HFFc6 (cell line): ENCODE results near the gene COL4A6. TPM values are rescaled to one million over a fixed set of nuclear protein-coding genes. Genes with fewer than 3 reads are reported as not detected.

ENCODE experiments used
- DNase-seq: peaks from one replicate; pipeline ENCODE4 v3.0.0-alpha.2; 2018
- H3K27ac Mint-ChIP-seq: 2 replicates; pipeline ENCODE4 v1.8.0; 2020; ENCODE audit warnings: mild to moderate bottlenecking, mixed read lengths
- H3K27me3 Mint-ChIP-seq: 2 replicates; pipeline ENCODE4 v1.8.0; 2021; ENCODE audit warnings: mild to moderate bottlenecking, moderate library complexity, mixed read lengths; ENCODE audit not compliant: insufficient read depth
- H3K36me3 Mint-ChIP-seq: 2 replicates; pipeline ENCODE4 v1.8.0; 2021; ENCODE audit warnings: low read depth, mixed read lengths
- H3K4me1 Mint-ChIP-seq: 2 replicates; pipeline ENCODE4 v1.8.0; 2020; ENCODE audit warnings: low read depth, mixed read lengths
- H3K4me3 Mint-ChIP-seq: 2 replicates; pipeline ENCODE4 v1.8.0; 2020; ENCODE audit warnings: mild to moderate bottlenecking, moderate library complexity, mixed read lengths
- H3K9me3 Mint-ChIP-seq: 2 replicates; pipeline ENCODE4 v1.8.0; 2020; ENCODE audit warnings: mild to moderate bottlenecking, mixed read lengths
- total RNA-seq, 6 experiments: library from RNA; stranded (reverse); fragmentation: NEBNext Ultra II Directional; extraction: Animal tissue kit (Norgen Biotek cat#: 25700); gene quantifications; 2 replicates in 1 of 6; 3 replicates in 5 of 6; pipeline ENCODE4 v1.2.3, GENCODE V29; 2021
- TF ChIP-seq, protein P1 (sequence below): fragments of 200-600 bp; sonication (generic); IDR thresholded peaks from 2 replicates; pipeline ENCODE4 v1.5.0; 2021; ENCODE audit warnings: antibody characterized with exemption, mild to moderate bottlenecking

Gene COL4A6
- total RNA-seq, 6 experiments from 2014 or later: 0.03 to 0.16 (median 0.11) TPM

DNA sequence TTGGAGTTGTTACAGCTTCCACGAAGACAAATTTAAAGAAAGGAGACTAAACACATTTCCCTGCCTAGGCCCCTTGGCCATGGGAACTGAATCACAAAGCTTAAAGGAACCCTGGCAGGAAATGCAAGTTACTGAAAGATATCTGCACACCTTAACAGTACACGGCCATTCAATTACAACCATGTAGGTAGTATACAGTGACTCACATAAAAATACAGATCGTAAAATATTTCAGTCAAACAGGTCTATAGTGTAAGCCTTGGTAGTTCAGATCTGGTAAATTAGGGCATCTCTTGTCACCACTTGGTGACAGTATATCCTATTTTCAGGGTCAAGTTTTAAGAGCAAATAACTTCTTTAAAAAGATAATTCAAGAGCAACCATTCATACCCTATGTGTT lies 234.7 kb downstream of the COL4A6 start:
- TF ChIP-seq, protein P1, sequence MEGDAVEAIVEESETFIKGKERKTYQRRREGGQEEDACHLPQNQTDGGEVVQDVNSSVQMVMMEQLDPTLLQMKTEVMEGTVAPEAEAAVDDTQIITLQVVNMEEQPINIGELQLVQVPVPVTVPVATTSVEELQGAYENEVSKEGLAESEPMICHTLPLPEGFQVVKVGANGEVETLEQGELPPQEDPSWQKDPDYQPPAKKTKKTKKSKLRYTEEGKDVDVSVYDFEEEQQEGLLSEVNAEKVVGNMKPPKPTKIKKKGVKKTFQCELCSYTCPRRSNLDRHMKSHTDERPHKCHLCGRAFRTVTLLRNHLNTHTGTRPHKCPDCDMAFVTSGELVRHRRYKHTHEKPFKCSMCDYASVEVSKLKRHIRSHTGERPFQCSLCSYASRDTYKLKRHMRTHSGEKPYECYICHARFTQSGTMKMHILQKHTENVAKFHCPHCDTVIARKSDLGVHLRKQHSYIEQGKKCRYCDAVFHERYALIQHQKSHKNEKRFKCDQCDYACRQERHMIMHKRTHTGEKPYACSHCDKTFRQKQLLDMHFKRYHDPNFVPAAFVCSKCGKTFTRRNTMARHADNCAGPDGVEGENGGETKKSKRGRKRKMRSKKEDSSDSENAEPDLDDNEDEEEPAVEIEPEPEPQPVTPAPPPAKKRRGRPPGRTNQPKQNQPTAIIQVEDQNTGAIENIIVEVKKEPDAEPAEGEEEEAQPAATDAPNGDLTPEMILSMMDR: no peak
- Mint-ChIP-seq H3K4me3 (no peak overlapping the region), H3K4me1 (no peaks in the 10 kb centered on the region), H3K9me3 (no peaks in the 10 kb centered on the region), H3K36me3 (no peaks in the 10 kb centered on the region), H3K27me3 (peaks cover 10% of the 10 kb centered on the region), H3K27ac (no peak overlapping the region)
- no peak for DNase-seq

GRCh38 chrX:108199691-108200090 lies 238.5 kb downstream of the COL4A6 start:
- Mint-ChIP-seq H3K4me1 (no peaks in the 10 kb centered on the region), H3K9me3 (no peaks in the 10 kb centered on the region), H3K36me3 (no peaks in the 10 kb centered on the region), H3K27ac (no peak overlapping the region), H3K27me3 (peaks cover 7% of the 10 kb centered on the region), H3K4me3 (no peak overlapping the region)
- TF ChIP-seq, protein P1: peak; percentile 77
- DNase-seq: peak; percentile 1

- Mint-ChIP-seq H3K36me3 (no peaks in the 10 kb centered on the region), H3K27me3 (peaks cover 7% of the 10 kb centered on the region), H3K4me1 (no peaks in the 10 kb centered on the region), H3K9me3 (no peaks in the 10 kb centered on the region), H3K4me3 (no peak overlapping the region), H3K27ac (no peak overlapping the region)
- TF ChIP-seq, protein P1: no peak
- DNase-seq: no peak
These were observed 239.2 kb downstream of the COL4A6 start for GRCh38 chrX:108199041-108199440.

- no peak overlapping the region for H3K27ac Mint-ChIP-seq
- no peaks in the 10 kb centered on the region for H3K9me3 Mint-ChIP-seq
- H3K4me3 Mint-ChIP-seq: no peak overlapping the region
- TF ChIP-seq, protein P1: no peak
- no peaks in the 10 kb centered on the region for H3K36me3 Mint-ChIP-seq
- H3K27me3 Mint-ChIP-seq: peaks cover 7% of the 10 kb centered on the region
- no peak for DNase-seq
- no peaks in the 10 kb centered on the region for H3K4me1 Mint-ChIP-seq
These were observed 239.8 kb downstream of the COL4A6 start for GRCh38 chrX:108198420-108198819.

DNA sequence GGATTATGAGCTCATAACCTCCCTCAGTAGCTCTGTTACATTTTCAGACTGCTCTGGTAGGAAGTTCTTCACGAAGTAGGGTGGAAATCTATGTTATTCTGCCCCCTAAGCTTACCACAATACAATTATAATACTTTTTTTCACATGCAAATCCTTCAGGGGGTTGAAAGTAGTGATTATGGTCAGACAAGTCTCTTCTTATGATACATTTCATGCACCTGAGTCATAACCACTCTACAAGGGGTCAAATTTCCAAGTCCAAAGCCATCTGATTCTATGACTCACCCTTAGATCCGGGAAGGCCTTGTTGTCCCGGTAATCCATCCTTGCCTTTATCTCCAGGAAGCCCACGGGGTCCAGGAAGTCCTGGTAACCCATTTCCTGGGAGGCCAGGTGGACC lies 251.4 kb downstream of the COL4A6 start:
- H3K9me3 Mint-ChIP-seq: no peaks in the 10 kb centered on the region
- H3K27ac Mint-ChIP-seq: no peak overlapping the region
- H3K4me3 Mint-ChIP-seq: no peak overlapping the region
- peak; percentile 58 for DNase-seq
- peaks cover 16% of the 10 kb centered on the region for H3K4me1 Mint-ChIP-seq
- H3K36me3 Mint-ChIP-seq: no peaks in the 10 kb centered on the region
- TF ChIP-seq, protein P1: no peak
- peaks cover 2% of the 10 kb centered on the region for H3K27me3 Mint-ChIP-seq

DNA sequence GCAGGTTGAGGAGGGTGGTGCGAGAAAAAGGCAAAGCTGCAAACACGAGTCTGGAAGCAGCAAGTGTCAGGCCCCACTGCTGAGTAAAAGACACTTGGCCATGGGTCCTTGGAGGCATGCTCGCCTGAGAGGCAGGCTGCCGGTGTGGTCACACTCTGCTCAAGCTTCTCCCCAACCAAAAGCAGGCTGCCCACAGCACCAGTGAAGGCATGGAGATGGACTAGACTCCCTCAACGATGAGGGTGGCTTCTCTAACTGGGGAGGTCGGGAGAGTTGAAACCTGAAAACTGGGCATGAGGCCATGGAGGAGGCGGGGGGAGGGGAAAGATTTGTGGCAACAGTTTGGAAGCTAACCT lies 260.1 kb downstream of the COL4A6 start:
- Mint-ChIP-seq H3K9me3 (no peaks in the 10 kb centered on the region), H3K27ac (no peak overlapping the region), H3K4me3 (no peak overlapping the region), H3K4me1 (no peaks in the 10 kb centered on the region), H3K36me3 (no peaks in the 10 kb centered on the region), H3K27me3 (peaks cover 5% of the 10 kb centered on the region; the same call in 1 of the 2 replicates)
- no peak for DNase-seq
- TF ChIP-seq, protein P1: no peak
